Measurements from ENCODE around the gene RAB3C. TPM values are rescaled to one million over a fixed set of nuclear protein-coding genes. Genes with fewer than 3 reads are reported as not detected.

The RAB3C gene
- total RNA-seq, 1 experiment from 2014 or later = not detected

- Histone ChIP-seq H3K9me3 (ENCODE audit: control insufficient read depth, insufficient read depth, low read depth, low read length) (no peaks in the 10 kb centered on the region), H3K27me3 (ENCODE audit: control insufficient read depth, insufficient read depth, low read length) (no peaks in the 10 kb centered on the region; the same call in 1 of the 2 replicates), H3K36me3 (ENCODE audit: control insufficient read depth, insufficient read depth, low read length) (no peaks in the 10 kb centered on the region), H3K27ac (ENCODE audit: low read length) (no peak overlapping the region), H3K4me1 (ENCODE audit: control insufficient read depth, insufficient read depth, low read length) (no peaks in the 10 kb centered on the region), H3K4me3 (ENCODE audit: low read depth in 2 of 2, low read length in 2 of 2) (no peak overlapping the region)
- TF ChIP-seq REST (IDR thresholded peaks at IDR 0.05; ENCODE audit: insufficient read depth in 1 of 2, low read depth in 2 of 2, low read length in 1 of 2) (no peak), POLR2AphosphoS5 (IDR thresholded peaks at IDR 0.05; ENCODE audit: low read depth, low read length) (no peak), SIN3A (IDR thresholded peaks at IDR 0.05; ENCODE audit: borderline replicate concordance, insufficient read depth, low read depth, low read length) (no peak), CTCF (IDR thresholded peaks at IDR 0.05) (no peak), TCF7L2 (IDR thresholded peaks at IDR 0.05; ENCODE audit: low read depth, low read length) (no peak)
- POLR2A ChIA-PET = no interaction called here
- no TSS peak for BruUV-seq (replicated peaks)
- DNase-seq (ENCODE audit: low read depth, low spot score) (no peak), ATAC-seq (no peak)
- intact Hi-C loops (cut with micrococcal nuclease; ENCODE audit: unreplicated experiment) (no loop called here), in situ Hi-C loops (cut with HindIII; ENCODE audit: low pct_unique_long_range_greater_than_20kb, low sequenced_read_pairs) (no loop called here)
- CTCF ChIA-PET = no interaction called here
Observed at GRCh38 chr5:58795327-58795726, 212.5 kb downstream of the RAB3C start.

GRCh38 chr5:58797021-58797420 lies 214.1 kb downstream of the RAB3C start:
- BruUV-seq (replicated peaks) = no TSS peak
- ATAC-seq (no peak), DNase-seq (ENCODE audit: low read depth, low spot score) (no peak)
- intact Hi-C loops (cut with micrococcal nuclease; ENCODE audit: unreplicated experiment) (no loop called here), in situ Hi-C loops (cut with HindIII; ENCODE audit: low pct_unique_long_range_greater_than_20kb, low sequenced_read_pairs) (no loop called here)
- H3K27ac ChIP-seq (ENCODE audit: low read length) = no peak overlapping the region
- H3K4me1 ChIP-seq (ENCODE audit: control insufficient read depth, insufficient read depth, low read length) = no peaks in the 10 kb centered on the region
- TF ChIP-seq POLR2AphosphoS5 (IDR thresholded peaks at IDR 0.05; ENCODE audit: low read depth, low read length) (no peak), TCF7L2 (IDR thresholded peaks at IDR 0.05; ENCODE audit: low read depth, low read length) (no peak), SIN3A (IDR thresholded peaks at IDR 0.05; ENCODE audit: borderline replicate concordance, insufficient read depth, low read depth, low read length) (no peak), REST (IDR thresholded peaks at IDR 0.05; ENCODE audit: insufficient read depth in 1 of 2, low read depth in 2 of 2, low read length in 1 of 2) (no peak), CTCF (IDR thresholded peaks at IDR 0.05) (no peak)
- H3K9me3 ChIP-seq (ENCODE audit: control insufficient read depth, insufficient read depth, low read depth, low read length) = no peaks in the 10 kb centered on the region
- H3K36me3 ChIP-seq (ENCODE audit: control insufficient read depth, insufficient read depth, low read length) = no peaks in the 10 kb centered on the region
- no peak overlapping the region for H3K4me3 ChIP-seq (ENCODE audit: low read depth in 2 of 2, low read length in 2 of 2)
- ChIA-PET POLR2A (no interaction called here), CTCF (interaction anchor here (0.6 kb wide), 1 partner anchor 74 kb away, joined by 4 read pairs; no protein-coding TSS in a partner anchor)
- no peaks in the 10 kb centered on the region for H3K27me3 ChIP-seq (ENCODE audit: control insufficient read depth, insufficient read depth, low read length)

All from Panc1 (cell line).